Body of pancreas (tissue), 4 donors: Measurements from ENCODE around the gene ASB2.

ENCODE experiments used
- POLR2A ChIP-seq, 3 donors: fragments of 450-650 bp; IDR thresholded peaks; one replicate each; pipeline ENCODE4 v1.6.1; 2016; ENCODE audit warnings: antibody characterized with exemption in 3 of 3, mild to moderate bottlenecking in 2 of 3
- TF ChIP-seq, protein P1 (sequence below), 7 experiments: fragments of 450-650 bp in 4 of 7; fragments of 200-600 bp in 3 of 7; sonication (generic) in 3 of 7; IDR thresholded peaks; one replicate each; pipeline ENCODE4 v1.5.1; 2016 to 2019; ENCODE audit warnings: antibody characterized with exemption in 7 of 7

DNA sequence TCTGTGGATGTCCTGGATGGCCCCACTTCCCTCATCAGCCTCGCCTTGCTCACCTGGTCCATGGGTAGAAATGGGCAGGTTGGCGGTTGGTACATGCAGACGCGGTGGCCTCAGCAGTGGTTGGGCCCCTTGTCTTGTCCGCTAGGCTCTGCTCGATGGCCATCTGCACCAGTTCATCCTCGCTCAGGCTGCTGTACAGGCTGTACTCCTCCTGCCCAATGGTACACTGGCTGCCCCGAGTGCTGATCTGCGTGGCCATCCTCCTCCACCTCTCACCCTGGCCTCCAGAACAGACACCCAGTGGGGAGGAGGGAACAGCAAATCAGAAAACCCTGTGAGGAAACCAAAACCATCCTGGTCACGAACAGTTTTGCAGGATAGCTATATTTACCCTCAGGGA is 12.1 kb downstream of the ASB2 start:
- TF ChIP-seq, protein P1, sequence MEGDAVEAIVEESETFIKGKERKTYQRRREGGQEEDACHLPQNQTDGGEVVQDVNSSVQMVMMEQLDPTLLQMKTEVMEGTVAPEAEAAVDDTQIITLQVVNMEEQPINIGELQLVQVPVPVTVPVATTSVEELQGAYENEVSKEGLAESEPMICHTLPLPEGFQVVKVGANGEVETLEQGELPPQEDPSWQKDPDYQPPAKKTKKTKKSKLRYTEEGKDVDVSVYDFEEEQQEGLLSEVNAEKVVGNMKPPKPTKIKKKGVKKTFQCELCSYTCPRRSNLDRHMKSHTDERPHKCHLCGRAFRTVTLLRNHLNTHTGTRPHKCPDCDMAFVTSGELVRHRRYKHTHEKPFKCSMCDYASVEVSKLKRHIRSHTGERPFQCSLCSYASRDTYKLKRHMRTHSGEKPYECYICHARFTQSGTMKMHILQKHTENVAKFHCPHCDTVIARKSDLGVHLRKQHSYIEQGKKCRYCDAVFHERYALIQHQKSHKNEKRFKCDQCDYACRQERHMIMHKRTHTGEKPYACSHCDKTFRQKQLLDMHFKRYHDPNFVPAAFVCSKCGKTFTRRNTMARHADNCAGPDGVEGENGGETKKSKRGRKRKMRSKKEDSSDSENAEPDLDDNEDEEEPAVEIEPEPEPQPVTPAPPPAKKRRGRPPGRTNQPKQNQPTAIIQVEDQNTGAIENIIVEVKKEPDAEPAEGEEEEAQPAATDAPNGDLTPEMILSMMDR (IDR thresholded peaks at IDR 0.05), result no peak
- TF ChIP-seq POLR2A (IDR thresholded peaks at IDR 0.05), result no peak
